Osteoblast (primary cell): Measurements from ENCODE around the gene MINDY1. TPM values are rescaled to one million over a fixed set of nuclear protein-coding genes. Genes with fewer than 3 reads are reported as not detected.
A peak's percentile ranks its signal among the peaks of the same experiment; 100 is the strongest.

Experiments
- DNase-seq: peaks from one replicate; pipeline ENCODE4 v3.0.0; 2011; ENCODE audit warnings: low spot score, mixed read lengths; ENCODE audit not compliant: insufficient read length; ENCODE audit errors: missing footprints
- H2AFZ ChIP-seq: 2 replicates; pipeline ENCODE4 v1.6.0; 2011; ENCODE audit warnings: mild to moderate bottlenecking, low read length
- H3K27ac ChIP-seq: 2 replicates; pipeline ENCODE4 v1.5.1; 2011; ENCODE audit warnings: mild to moderate bottlenecking, low read depth, low read length, moderate library complexity
- H3K27me3 ChIP-seq: 2 replicates; pipeline ENCODE4 v1.6.0; 2012; ENCODE audit warnings: mild to moderate bottlenecking, control low read depth, inconsistent platforms, low read length, moderate library complexity; ENCODE audit not compliant: insufficient read depth
- H3K36me3 ChIP-seq: 2 replicates; pipeline ENCODE4 v1.5.1; 2011; ENCODE audit warnings: mild to moderate bottlenecking, low read length, control low read depth, moderate library complexity; ENCODE audit not compliant: insufficient read depth
- H3K4me1 ChIP-seq: 2 replicates; pipeline ENCODE4 v1.5.1; 2011; ENCODE audit warnings: mild to moderate bottlenecking, low read length, control low read depth, moderate library complexity; ENCODE audit not compliant: insufficient read depth
- H3K4me2 ChIP-seq: 2 replicates; pipeline ENCODE4 v1.6.0; 2011; ENCODE audit warnings: mild to moderate bottlenecking, low read length; ENCODE audit not compliant: insufficient read depth
- H3K4me3 ChIP-seq: fragments of 200-600 bp; sonication (generic); 3 replicates; pipeline ENCODE4 v1.5.1; 2012; ENCODE audit warnings: mild to moderate bottlenecking, low read length, inconsistent platforms; ENCODE audit not compliant: insufficient read depth
- H3K79me2 ChIP-seq: 2 replicates; pipeline ENCODE4 v1.6.0; 2012; ENCODE audit warnings: mild to moderate bottlenecking, low read length, control low read depth, inconsistent platforms; ENCODE audit not compliant: insufficient read depth
- H3K9me3 ChIP-seq: 2 replicates; pipeline ENCODE4 v1.5.1; 2011; ENCODE audit warnings: low read depth, low read length, control low read depth
- H4K20me1 ChIP-seq: 2 replicates; pipeline ENCODE4 v1.6.0; 2012; ENCODE audit warnings: mild to moderate bottlenecking, low read length, control low read depth; ENCODE audit not compliant: insufficient read depth
- total RNA-seq: library from RNA; depleted of rRNA; stranded (reverse); fragments of >200 nt; gene quantifications from 2 replicates; pipeline ENCODE4 v1.2.3, GENCODE V29; 2012
- TF ChIP-seq, protein P1 (sequence below): IDR thresholded peaks from 2 replicates; pipeline ENCODE4 v1.5.1; 2011; ENCODE audit warnings: mild to moderate bottlenecking, low read depth, low read length, moderate library complexity; ENCODE audit errors: extremely low read depth

MINDY1 gene
- total RNA-seq, 1 donor: 18.1 TPM

GRCh38 chr1:151008244-151009205, 1.8 kb upstream of the MINDY1 start, which contains the start of gene PRUNE1:
TSS of gene PRUNE1 (plus strand) at chr1:151008449. CDS start at chr1:151008633, 184 bp downstream.
- Histone ChIP-seq H3K79me2 (peaks cover 30% of the 10 kb centered on the region), H3K9me3 (no peaks in the 10 kb centered on the region), H3K27me3 (no peaks in the 10 kb centered on the region), H3K4me3 (peak within 1 kb of the TSS; percentile 99), H2AFZ (peak within 1 kb of the TSS; percentile 99), H3K4me2 (peak within 1 kb of the TSS; percentile 92), H3K36me3 (no peaks in the 10 kb centered on the region), H3K27ac (peak within 1 kb of the TSS; percentile 91), H3K4me1 (peaks cover 46% of the 10 kb centered on the region), H4K20me1 (no peaks in the 10 kb centered on the region)
- TF ChIP-seq, protein P1, sequence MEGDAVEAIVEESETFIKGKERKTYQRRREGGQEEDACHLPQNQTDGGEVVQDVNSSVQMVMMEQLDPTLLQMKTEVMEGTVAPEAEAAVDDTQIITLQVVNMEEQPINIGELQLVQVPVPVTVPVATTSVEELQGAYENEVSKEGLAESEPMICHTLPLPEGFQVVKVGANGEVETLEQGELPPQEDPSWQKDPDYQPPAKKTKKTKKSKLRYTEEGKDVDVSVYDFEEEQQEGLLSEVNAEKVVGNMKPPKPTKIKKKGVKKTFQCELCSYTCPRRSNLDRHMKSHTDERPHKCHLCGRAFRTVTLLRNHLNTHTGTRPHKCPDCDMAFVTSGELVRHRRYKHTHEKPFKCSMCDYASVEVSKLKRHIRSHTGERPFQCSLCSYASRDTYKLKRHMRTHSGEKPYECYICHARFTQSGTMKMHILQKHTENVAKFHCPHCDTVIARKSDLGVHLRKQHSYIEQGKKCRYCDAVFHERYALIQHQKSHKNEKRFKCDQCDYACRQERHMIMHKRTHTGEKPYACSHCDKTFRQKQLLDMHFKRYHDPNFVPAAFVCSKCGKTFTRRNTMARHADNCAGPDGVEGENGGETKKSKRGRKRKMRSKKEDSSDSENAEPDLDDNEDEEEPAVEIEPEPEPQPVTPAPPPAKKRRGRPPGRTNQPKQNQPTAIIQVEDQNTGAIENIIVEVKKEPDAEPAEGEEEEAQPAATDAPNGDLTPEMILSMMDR: no peak
- DNase-seq: peak; percentile 97

DNA sequence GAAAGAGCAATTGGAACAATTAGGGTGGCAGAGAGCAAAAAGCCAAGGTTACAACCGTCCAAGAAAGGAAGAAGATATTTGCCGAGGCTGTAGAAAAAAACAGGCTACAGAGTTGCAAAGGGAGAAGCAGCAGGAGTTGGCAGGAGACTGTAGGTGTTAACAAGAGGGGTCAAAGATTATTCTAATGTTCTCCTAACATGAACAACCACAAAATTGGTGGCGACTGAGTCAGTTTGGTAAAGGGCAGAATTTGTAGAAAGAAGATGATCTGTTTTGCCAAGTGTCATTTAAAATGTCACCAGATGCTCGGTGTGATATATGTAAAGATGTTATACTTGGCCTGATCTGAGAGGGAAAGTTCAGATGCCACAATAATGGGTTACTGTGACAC, 1.1 kb upstream of the MINDY1 start:
- Histone ChIP-seq H3K4me1 (peaks cover 39% of the 10 kb centered on the region), H3K27ac (peak overlapping the region; percentile 91)
- no peak for DNase-seq

GRCh38 chr1:151005729-151006319, 878 bp downstream of the MINDY1 start:
- Histone ChIP-seq H3K27me3 (no peaks in the 10 kb centered on the region), H3K79me2 (peaks cover 30% of the 10 kb centered on the region), H4K20me1 (no peaks in the 10 kb centered on the region), H3K27ac (peak overlapping the region; percentile 91), H3K36me3 (no peaks in the 10 kb centered on the region), H2AFZ (peak overlapping the region; percentile 87), H3K9me3 (no peaks in the 10 kb centered on the region), H3K4me1 (peaks cover 39% of the 10 kb centered on the region), H3K4me3 (peak overlapping the region; percentile 78), H3K4me2 (peak overlapping the region; percentile 94)
- TF ChIP-seq, protein P1: no peak
- no peak for DNase-seq

More for the DNA sequence above, 1.1 kb upstream of the MINDY1 start:
- H3K4me2 ChIP-seq: peak overlapping the region; percentile 92
- H3K27me3 ChIP-seq: no peaks in the 10 kb centered on the region
- no peaks in the 10 kb centered on the region for H3K9me3 ChIP-seq
- H3K36me3 ChIP-seq: no peaks in the 10 kb centered on the region
- H4K20me1 ChIP-seq: no peaks in the 10 kb centered on the region
- peak overlapping the region; percentile 99 for H3K4me3 ChIP-seq
- H3K79me2 ChIP-seq: peaks cover 30% of the 10 kb centered on the region
- TF ChIP-seq, protein P1: no peak
- H2AFZ ChIP-seq: peak overlapping the region; percentile 82

- Histone ChIP-seq H3K4me1 (peaks cover 44% of the 10 kb centered on the region), H4K20me1 (no peaks in the 10 kb centered on the region), H3K9me3 (no peaks in the 10 kb centered on the region), H3K79me2 (peaks cover 16% of the 10 kb centered on the region), H3K36me3 (no peaks in the 10 kb centered on the region), H3K4me2 (no peak overlapping the region), H3K27me3 (no peaks in the 10 kb centered on the region), H2AFZ (no peak overlapping the region), H3K27ac (no peak overlapping the region), H3K4me3 (no peak overlapping the region)
- DNase-seq: no peak
- TF ChIP-seq, protein P1: no peak
Observed at GRCh38 chr1:151003180-151003579, 3.5 kb downstream of the MINDY1 start.
